PC-3 (cell line): ENCODE results near the gene CKMT1B.
"Not testable (repeated sequence)": the region's sequence is repeated elsewhere in the genome, so short reads cannot be mapped to it uniquely, and the experiment has no call there.

Source experiments
- EZH2 ChIP-seq: fragments of 300-600 bp; sonication (generic); IDR thresholded peaks from one replicate; pipeline ENCODE4 v1.6.1; 2017; ENCODE audit warnings: antibody characterized with exemption, mild to moderate bottlenecking, low read length; ENCODE audit not compliant: unreplicated experiment
- TF ChIP-seq, protein P1 (sequence below): fragments of 300-600 bp; sonication (generic); conservative IDR thresholded peaks from 2 replicates; pipeline ENCODE4 v1.5.1; 2017; ENCODE audit warnings: antibody characterized with exemption, low read depth, mild to moderate bottlenecking, low read length

DNA sequence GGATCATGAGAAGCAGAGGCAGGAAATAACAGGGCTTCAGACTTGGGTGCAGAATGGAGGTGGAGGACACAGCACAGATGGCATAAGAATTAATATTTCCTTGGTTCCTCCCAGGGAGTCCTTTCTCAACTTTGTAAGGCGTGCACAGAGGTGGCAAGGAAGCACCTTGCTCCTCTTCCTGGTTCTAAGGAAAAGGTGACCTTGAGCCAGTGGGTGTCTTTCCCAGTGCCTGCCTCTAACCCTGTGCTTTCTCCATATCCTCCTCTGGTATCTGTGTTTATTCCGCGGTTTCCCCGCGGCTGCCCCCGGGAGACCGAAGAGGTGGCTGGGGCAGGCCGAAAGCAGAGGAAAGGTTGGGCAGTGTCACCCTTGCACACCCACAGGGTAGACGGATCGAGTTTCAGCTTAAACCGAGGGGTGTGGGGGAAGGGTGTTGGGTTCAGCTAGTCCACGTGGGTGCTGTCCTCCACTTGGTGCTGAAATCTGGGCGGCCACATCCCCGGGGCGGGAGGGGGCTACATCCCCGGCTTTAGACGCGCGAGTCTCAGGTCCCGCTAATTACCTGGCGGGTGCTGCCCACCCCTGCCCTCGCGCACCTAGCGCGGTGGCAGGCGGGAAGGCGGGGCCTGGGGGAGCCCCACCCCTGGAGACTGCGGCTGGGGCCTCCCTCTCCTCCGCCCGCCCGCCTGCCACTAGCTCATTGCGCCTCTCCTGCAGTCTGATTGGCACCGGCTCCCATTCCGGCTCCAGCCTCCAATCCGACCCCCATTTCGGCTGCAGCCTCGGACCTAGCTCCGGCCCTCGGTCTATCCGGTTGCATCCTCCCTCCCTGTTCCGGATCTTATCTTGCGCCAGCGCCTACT lies at the start of gene CKMT1B:
- not testable (repeated sequence) for TF ChIP-seq EZH2
- TF ChIP-seq, protein P1, sequence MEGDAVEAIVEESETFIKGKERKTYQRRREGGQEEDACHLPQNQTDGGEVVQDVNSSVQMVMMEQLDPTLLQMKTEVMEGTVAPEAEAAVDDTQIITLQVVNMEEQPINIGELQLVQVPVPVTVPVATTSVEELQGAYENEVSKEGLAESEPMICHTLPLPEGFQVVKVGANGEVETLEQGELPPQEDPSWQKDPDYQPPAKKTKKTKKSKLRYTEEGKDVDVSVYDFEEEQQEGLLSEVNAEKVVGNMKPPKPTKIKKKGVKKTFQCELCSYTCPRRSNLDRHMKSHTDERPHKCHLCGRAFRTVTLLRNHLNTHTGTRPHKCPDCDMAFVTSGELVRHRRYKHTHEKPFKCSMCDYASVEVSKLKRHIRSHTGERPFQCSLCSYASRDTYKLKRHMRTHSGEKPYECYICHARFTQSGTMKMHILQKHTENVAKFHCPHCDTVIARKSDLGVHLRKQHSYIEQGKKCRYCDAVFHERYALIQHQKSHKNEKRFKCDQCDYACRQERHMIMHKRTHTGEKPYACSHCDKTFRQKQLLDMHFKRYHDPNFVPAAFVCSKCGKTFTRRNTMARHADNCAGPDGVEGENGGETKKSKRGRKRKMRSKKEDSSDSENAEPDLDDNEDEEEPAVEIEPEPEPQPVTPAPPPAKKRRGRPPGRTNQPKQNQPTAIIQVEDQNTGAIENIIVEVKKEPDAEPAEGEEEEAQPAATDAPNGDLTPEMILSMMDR: not testable (repeated sequence)
